Stimulated activated CD4-positive, alpha-beta T cell treated with anti-CD3 and anti-CD28 coated beads, Interleukin-1b, Interleukin-23, amount 100 ng/mL, for 24 hours (primary cell): ENCODE results near the gene UGGT2.
"Not testable (repeated sequence)": the region's sequence is repeated elsewhere in the genome, so short reads cannot be mapped to it uniquely, and the experiment has no call there.

Experiments used
- DNase-seq, 4 experiments: peaks; one replicate each; pipeline ENCODE4 v3.0.0-alpha.2; 2020; ENCODE audit warnings: low read depth in 4 of 4, low spot score in 1 of 4

The UGGT2 gene

GRCh38 chr13:96053003-96053703, at the start of gene UGGT2:
Gene UGGT2, minus strand, starts transcription at chr13:96053401. Its CDS starts 89 bp downstream, at chr13:96053312.
- DNase-seq = peak in 1 of 4 experiments; percentile 4

- DNase-seq = no peak
These were observed 47.4 kb upstream of the UGGT2 start for GRCh38 chr13:96100457-96101220.

- no peak for DNase-seq
These were observed 40.2 kb upstream of the UGGT2 start for GRCh38 chr13:96093296-96094006.

GRCh38 chr13:96091164-96092117, 38.2 kb upstream of the UGGT2 start:
- no peak for DNase-seq

GRCh38 chr13:96090240-96091101, 37.3 kb upstream of the UGGT2 start:
- DNase-seq = no peak

- DNase-seq = no peak
These were observed 36.6 kb upstream of the UGGT2 start, which contains the start of gene HS6ST3 for GRCh38 chr13:96089749-96090239. Gene HS6ST3, plus strand, starts transcription at chr13:96090107.

GRCh38 chr13:96089139-96089538, 35.9 kb upstream of the UGGT2 start:
- DNase-seq = no peak

- no peak for DNase-seq
These were observed 33.5 kb upstream of the UGGT2 start for GRCh38 chr13:96086736-96087135.

GRCh38 chr13:96082640-96083039, 29.4 kb upstream of the UGGT2 start:
- DNase-seq = no peak

- DNase-seq = no peak
These were observed 28.7 kb upstream of the UGGT2 start for GRCh38 chr13:96081888-96082287.

GRCh38 chr13:96080676-96081075, 27.5 kb upstream of the UGGT2 start:
- no peak for DNase-seq

GRCh38 chr13:96075953-96076543, 22.8 kb upstream of the UGGT2 start:
- no peak for DNase-seq

- no peak for DNase-seq
These were observed 19.2 kb upstream of the UGGT2 start for GRCh38 chr13:96072392-96072791.

GRCh38 chr13:96071504-96071903, 18.3 kb upstream of the UGGT2 start:
- DNase-seq = no peak

- no peak for DNase-seq
These were observed 15.5 kb upstream of the UGGT2 start for GRCh38 chr13:96068729-96069128.

- no peak for DNase-seq
These were observed 12.6 kb upstream of the UGGT2 start for GRCh38 chr13:96065849-96066248.

GRCh38 chr13:96052656-96053002, 572 bp downstream of the UGGT2 start:
- DNase-seq = no peak

GRCh38 chr13:96051946-96052345, 1.3 kb downstream of the UGGT2 start:
- not testable (repeated sequence) for DNase-seq

- DNase-seq = not testable (repeated sequence)
These were observed 1.7 kb downstream of the UGGT2 start for GRCh38 chr13:96051491-96051890.
